Stimulated activated CD4-positive, alpha-beta T cell treated with anti-CD3 and anti-CD28 coated beads, Interleukin-4, amount 100 ng/mL, for 48 hours (primary cell): ENCODE data around the gene TCHH.

ENCODE experiments used
- DNase-seq, 2 donors: peaks; one replicate each; pipeline ENCODE4 v3.0.0-alpha.2; 2020; ENCODE audit warnings: low read depth in 2 of 2

TCHH gene

GRCh38 chr1:152067929-152068328, 47.3 kb downstream of the TCHH start:
- DNase-seq = no peak

GRCh38 chr1:152067150-152067549, 48.1 kb downstream of the TCHH start:
- DNase-seq = no peak

- DNase-seq = no peak
Observed at GRCh38 chr1:152061952-152062351, 53.3 kb downstream of the TCHH start.
